Measurements from ENCODE around the gene ITPA.

DNA sequence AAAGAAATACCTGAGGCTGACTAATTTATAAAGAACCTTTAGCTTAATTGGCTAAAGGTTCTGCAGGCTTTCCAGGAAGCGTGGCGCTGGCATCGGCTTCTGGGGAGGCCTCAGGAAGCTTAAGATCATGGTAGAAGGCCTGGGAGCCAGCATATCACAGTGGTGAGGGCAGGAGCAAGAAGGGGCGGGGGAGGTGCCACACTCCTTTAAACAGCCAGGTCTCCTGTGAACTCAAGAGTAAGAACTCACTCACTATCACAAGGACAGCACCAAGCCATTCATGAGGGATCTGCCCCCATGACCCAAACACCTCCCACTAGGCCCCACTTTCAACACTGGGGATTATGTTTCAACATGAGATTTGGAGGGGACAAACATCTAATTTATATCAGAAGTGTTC is 64.1 kb downstream of the ITPA start:
- TF ChIP-seq, protein P1, sequence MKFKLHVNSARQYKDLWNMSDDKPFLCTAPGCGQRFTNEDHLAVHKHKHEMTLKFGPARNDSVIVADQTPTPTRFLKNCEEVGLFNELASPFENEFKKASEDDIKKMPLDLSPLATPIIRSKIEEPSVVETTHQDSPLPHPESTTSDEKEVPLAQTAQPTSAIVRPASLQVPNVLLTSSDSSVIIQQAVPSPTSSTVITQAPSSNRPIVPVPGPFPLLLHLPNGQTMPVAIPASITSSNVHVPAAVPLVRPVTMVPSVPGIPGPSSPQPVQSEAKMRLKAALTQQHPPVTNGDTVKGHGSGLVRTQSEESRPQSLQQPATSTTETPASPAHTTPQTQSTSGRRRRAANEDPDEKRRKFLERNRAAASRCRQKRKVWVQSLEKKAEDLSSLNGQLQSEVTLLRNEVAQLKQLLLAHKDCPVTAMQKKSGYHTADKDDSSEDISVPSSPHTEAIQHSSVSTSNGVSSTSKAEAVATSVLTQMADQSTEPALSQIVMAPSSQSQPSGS (CRISPR knock-in tag; IDR thresholded peaks at IDR 0.05; ENCODE audit: borderline replicate concordance, low read depth), result no peak
- TF ChIP-seq KAT7 (CRISPR knock-in tag; IDR thresholded peaks at IDR 0.05; ENCODE audit: borderline replicate concordance) (no peak), CTCF (IDR thresholded peaks at IDR 0.05) (no peak), FOXP1 (CRISPR knock-in tag; IDR thresholded peaks at IDR 0.05; ENCODE audit: borderline replicate concordance) (no peak)
- TF ChIP-seq, protein P2, sequence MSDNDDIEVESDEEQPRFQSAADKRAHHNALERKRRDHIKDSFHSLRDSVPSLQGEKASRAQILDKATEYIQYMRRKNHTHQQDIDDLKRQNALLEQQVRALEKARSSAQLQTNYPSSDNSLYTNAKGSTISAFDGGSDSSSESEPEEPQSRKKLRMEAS (CRISPR knock-in tag; IDR thresholded peaks at IDR 0.05), result no peak
- TF ChIP-seq, protein P3, sequence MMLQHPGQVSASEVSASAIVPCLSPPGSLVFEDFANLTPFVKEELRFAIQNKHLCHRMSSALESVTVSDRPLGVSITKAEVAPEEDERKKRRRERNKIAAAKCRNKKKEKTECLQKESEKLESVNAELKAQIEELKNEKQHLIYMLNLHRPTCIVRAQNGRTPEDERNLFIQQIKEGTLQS (CRISPR knock-in tag; conservative IDR thresholded peaks at IDR 0.05), result no peak
